Effector memory CD8-positive, alpha-beta T cell (primary cell): Measurements from ENCODE around the gene HEXIM1.

Experiments used
- ATAC-seq: fragments of 150-1000 bp; cut with Tn5 transposase; replicated peaks from 2 replicates; pipeline ENCODE4 v1.10.0; 2021; ENCODE audit warnings: mild to moderate bottlenecking, moderate library complexity
- DNase-seq, 3 experiments: peaks; one replicate each; pipeline ENCODE4 v3.0.0; 2021
- H3K27ac Mint-ChIP-seq, 2 donors: one replicate each; pipeline ENCODE4 v1.8.0; 2022; ENCODE audit warnings: mild to moderate bottlenecking in 2 of 2, mixed read lengths in 2 of 2, moderate library complexity in 2 of 2
- H3K27me3 Mint-ChIP-seq, 2 donors: one replicate each; pipeline ENCODE4 v1.8.0; 2022; ENCODE audit warnings: mixed read lengths in 2 of 2
- H3K36me3 Mint-ChIP-seq: one replicate; pipeline ENCODE4 v1.8.0; 2022; ENCODE audit warnings: mild to moderate bottlenecking, moderate library complexity, mixed read lengths; ENCODE audit not compliant: insufficient read depth
- H3K4me1 Mint-ChIP-seq, 2 donors: one replicate each; pipeline ENCODE4 v1.8.0; 2022; ENCODE audit warnings: low read depth in 2 of 2, mixed read lengths in 2 of 2
- H3K4me3 Mint-ChIP-seq, 2 donors: one replicate each; pipeline ENCODE4 v1.8.0; 2022; ENCODE audit warnings: mild to moderate bottlenecking in 2 of 2, mixed read lengths in 2 of 2, moderate library complexity in 2 of 2
- H3K9me3 Mint-ChIP-seq, 2 donors: one replicate each; pipeline ENCODE4 v1.8.0; 2022; ENCODE audit warnings: mixed read lengths in 2 of 2

Gene HEXIM1

DNA sequence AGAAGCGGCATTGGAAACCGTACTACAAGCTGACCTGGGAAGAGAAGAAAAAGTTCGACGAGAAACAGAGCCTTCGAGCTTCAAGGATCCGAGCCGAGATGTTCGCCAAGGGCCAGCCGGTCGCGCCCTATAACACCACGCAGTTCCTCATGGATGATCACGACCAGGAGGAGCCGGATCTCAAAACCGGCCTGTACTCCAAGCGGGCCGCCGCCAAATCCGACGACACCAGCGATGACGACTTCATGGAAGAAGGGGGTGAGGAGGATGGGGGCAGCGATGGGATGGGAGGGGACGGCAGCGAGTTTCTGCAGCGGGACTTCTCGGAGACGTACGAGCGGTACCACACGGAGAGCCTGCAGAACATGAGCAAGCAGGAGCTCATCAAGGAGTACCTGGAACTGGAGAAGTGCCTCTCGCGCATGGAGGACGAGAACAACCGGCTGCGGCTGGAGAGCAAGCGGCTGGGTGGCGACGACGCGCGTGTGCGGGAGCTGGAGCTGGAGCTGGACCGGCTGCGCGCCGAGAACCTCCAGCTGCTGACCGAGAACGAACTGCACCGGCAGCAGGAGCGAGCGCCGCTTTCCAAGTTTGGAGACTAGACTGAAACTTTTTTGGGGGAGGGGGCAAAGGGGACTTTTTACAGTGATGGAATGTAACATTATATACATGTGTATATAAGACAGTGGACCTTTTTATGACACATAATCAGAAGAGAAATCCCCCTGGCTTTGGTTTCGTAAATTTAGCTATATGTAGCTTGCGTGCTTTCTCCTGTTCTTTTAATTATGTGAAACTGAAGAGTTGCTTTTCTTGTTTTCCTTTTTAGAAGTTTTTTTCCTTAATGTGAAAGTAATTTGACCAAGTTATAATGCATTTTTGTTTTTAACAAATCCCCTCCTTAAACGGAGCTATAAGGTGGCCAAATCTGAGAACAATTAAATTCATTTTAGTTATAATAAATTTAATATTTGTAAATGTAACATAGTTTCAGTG is 1.7 kb downstream of the HEXIM1 start:
- Mint-ChIP-seq H3K27me3 (no peaks in the 10 kb centered on the region), H3K9me3 (peaks cover 0 to 2% of the 10 kb centered on the region in 2 donors), H3K4me1 (peaks cover 45 to 49% of the 10 kb centered on the region in 2 donors), H3K4me3 (peak overlapping the region; percentile 97 to 99), H3K36me3 (peaks cover 43% of the 10 kb centered on the region), H3K27ac (peak overlapping the region; percentile 100)
- no peak for ATAC-seq
- DNase-seq, result no peak

DNA sequence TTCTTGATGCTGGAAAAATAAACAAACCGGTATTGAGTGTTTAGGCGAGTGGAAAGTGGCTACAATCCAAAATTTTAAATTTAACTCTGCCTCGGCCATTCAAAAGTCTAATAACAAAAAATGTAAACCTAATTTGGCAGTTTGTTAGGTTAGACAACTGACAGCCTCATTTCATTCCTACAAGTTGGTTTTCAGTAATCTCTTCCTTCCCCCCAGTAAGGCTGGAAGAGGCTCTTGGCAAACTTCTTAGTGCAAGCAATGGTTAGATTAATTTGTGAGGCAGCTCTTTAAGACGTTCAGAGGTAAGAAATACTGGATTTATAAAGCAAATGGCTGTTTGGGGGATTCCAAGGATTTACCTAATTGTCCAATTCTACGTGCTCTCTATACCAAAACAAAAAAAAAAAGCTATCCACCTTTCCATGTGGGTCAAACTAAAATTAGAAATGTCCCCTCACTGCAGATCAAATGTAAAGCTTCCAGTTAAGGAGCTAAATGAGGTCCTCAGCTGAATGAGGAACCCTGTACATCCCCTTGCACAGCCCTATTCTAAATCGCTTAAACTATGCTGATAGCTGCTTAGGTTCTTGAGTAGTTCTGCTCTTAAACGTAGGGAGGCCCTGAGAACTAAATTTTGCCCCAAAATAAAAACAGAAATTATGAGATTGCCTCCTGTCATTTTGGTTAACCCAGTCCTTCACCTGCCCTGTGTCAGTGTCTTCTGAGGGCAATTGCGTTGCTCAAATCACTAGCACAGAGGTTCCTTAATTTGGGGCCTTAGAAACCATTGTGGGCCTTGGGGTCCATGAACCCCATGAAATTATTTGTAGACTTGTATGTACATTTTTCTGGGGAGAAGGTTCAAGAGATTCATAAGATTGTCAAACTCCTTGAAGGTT is 2.9 kb downstream of the HEXIM1 start:
- ATAC-seq, result no peak
- Mint-ChIP-seq H3K4me1 (peaks cover 42 to 49% of the 10 kb centered on the region in 2 donors), H3K36me3 (peaks cover 43% of the 10 kb centered on the region), H3K4me3 (peak overlapping the region; percentile 97 to 99), H3K27ac (peak overlapping the region; percentile 51 to 78), H3K27me3 (no peaks in the 10 kb centered on the region), H3K9me3 (peaks cover 0 to 2% of the 10 kb centered on the region in 2 donors)
- no peak for DNase-seq

DNA sequence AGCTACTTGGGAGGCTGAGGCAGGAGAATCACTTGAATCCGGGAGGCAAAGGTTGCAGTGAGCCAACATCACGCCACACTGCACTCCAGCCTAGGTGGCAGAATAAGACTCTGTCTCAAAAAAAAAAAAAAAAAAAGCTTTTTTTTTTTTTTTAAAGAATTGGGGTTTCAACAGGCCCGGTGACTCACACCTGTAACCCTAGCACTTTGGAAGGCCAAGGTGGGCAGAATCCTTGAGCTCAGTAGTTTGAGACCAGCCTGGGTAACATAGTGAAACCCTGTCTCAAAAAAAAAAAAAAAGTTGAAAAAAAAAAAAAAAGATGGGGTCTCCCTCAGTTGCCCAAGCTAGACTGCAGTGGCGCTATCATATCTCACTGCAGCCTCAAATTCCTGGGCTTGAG is 6.8 kb downstream of the HEXIM1 start:
- no peak for DNase-seq
- Mint-ChIP-seq H3K4me1 (peaks cover 27 to 39% of the 10 kb centered on the region in 2 donors), H3K4me3 (no peak overlapping the region), H3K9me3 (no peaks in the 10 kb centered on the region), H3K27me3 (no peaks in the 10 kb centered on the region), H3K27ac (no peak overlapping the region), H3K36me3 (peaks cover 26% of the 10 kb centered on the region)
- ATAC-seq, result peak; percentile 12

DNA sequence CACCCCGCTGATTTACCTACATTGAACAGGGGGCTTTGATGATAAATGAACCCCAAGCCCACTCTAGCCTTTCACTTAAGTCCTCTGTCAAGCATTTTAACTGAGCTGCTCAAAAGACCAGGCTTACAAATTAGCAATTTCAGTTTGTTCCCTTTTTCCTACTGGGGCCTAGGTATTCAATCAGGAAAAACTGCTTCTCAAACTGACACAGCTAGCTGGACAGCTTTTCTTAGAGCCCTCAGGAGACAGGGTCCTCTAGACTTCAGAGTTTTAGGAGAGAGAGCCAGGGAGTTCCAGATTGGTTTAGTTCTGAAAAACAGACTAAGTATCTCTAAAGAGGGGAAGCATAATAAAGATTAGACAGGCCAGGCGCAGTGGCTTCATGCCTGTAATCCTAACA is 7.2 kb downstream of the HEXIM1 start:
- Mint-ChIP-seq H3K4me1 (peaks cover 28 to 39% of the 10 kb centered on the region in 2 donors), H3K36me3 (peaks cover 25% of the 10 kb centered on the region), H3K27ac (no peak overlapping the region), H3K4me3 (no peak overlapping the region), H3K9me3 (no peaks in the 10 kb centered on the region), H3K27me3 (no peaks in the 10 kb centered on the region)
- DNase-seq (no peak), ATAC-seq (no peak)

DNA sequence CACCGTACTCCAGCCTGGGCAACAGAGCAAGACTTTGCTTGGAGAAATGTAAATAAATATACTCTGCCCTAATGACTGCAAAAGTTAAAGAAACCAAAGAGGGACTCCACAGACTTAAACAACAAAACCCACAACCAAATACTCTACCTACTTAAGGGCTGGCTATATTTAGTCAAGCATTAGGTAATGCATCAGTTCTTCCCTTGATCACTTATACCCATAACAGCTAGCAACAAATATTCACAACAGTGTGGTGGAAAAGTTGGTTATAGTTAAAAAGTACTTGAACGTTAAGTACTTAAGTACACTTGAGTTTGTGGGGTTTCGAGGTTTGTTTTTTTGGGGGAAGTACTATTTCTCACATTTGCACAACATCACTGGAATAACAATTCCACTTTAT is 8.0 kb downstream of the HEXIM1 start:
- Mint-ChIP-seq H3K9me3 (no peaks in the 10 kb centered on the region), H3K36me3 (peaks cover 32% of the 10 kb centered on the region), H3K27ac (no peak overlapping the region), H3K4me1 (peaks cover 24 to 37% of the 10 kb centered on the region in 2 donors), H3K27me3 (no peaks in the 10 kb centered on the region), H3K4me3 (no peak overlapping the region)
- ATAC-seq, result no peak
- no peak for DNase-seq

DNA sequence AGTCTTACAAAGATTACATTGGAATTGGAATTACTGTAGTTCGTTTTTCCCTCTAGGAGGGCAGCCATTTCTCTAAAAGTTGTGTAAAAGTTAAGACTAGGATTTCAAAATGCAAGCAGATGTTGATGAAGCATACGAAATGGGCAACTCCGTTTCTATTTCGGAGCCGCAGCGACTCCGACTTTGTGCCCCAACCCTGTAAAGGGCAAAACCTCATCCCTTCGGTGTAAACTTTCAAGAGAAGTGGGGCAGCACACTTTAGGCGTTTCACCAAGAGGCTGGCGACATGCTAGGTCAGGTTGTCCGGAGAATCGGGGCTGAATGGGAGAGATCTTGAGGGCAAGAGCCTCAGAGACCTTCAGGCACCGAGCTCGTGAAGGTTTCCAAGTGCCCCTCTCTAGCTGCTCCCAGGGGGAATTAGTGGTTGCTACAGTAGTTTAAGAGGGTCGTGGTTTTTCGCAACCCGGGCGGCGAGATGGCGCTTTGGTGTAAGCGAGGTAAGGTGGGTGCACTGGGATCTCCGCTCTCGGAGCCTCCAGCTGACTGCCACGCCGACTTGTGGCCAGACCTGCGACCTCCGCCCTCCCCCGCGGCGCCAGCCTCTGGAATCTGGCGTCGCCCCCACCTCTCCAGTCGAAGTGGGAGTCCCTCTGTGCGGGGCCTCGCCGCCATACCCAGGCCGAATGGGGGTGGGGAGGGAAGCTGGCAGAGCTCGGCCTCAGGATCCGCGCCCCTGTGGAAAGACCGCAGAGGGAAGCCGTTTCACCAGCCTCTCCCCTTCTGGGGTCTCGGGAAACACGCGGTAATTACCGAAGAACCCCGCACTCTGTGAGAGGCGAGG is 12.4 kb downstream of the HEXIM1 start:
- DNase-seq, result peak in 1 of 3 experiments; percentile 38

DNA sequence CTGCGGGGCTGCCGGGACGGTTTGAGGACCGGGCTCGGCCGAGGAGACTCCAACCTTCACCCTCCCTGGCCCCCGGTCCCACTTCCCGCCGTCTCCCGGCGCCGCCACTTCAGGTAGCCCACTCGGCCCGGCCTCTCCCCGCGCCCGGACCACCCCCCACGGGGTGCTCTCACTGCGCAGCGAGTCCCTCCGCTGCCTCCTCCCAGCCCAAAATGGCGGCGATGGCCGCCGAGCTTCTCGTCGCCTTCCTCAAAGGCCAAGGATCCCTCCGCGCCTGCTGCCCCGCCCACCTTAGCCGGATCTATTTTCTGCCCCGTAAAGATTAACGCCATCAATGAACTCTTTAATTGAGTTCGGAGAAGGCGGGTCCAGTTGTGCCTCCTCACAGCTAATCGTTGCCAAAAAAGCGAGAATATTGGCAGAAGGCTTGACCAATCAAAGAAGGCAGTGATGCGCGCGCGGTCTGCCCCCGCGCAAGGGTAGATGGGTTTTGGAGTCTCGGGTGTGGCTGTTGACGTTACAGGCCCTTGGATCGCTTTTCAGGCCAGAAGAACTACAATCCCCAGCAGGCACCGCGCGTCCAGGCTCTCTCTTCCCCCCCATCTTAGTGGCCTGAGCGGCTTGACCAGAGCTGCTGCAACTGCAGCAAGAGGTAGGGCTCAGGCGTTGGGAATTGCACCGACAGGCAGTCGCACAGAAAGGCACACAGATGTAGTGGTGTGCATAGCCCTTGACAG is 13.2 kb downstream of the HEXIM1 start, which contains the start of gene HEXIM2:
TSS of gene HEXIM2 (plus strand) at position 588 of the 737 bp plus-strand sequence. CDS start 919 bp downstream, outside the sequence.
- no peaks in the 10 kb centered on the region for H3K27me3 Mint-ChIP-seq
- peak within 1 kb of the TSS; percentile 97 to 98 for H3K4me3 Mint-ChIP-seq
- no peaks in the 10 kb centered on the region for H3K9me3 Mint-ChIP-seq
- peaks cover 31 to 42% of the 10 kb centered on the region in 2 donors for H3K4me1 Mint-ChIP-seq
- peak within 1 kb of the TSS; percentile 98 to 99 for H3K27ac Mint-ChIP-seq
- DNase-seq (peak; percentile 99 to 100 (median 99)), ATAC-seq (peak; percentile 93)
- H3K36me3 Mint-ChIP-seq, result peaks cover 28% of the 10 kb centered on the region

More for the DNA sequence above, 12.4 kb downstream of the HEXIM1 start:
- no peaks in the 10 kb centered on the region for H3K9me3 Mint-ChIP-seq
- peaks cover 26% of the 10 kb centered on the region for H3K36me3 Mint-ChIP-seq
- peak; percentile 28 for ATAC-seq
- H3K27me3 Mint-ChIP-seq, result no peaks in the 10 kb centered on the region
- peak overlapping the region; percentile 98 to 99 for H3K27ac Mint-ChIP-seq
- H3K4me3 Mint-ChIP-seq, result peak overlapping the region; percentile 97 to 98
- peaks cover 31 to 42% of the 10 kb centered on the region in 2 donors for H3K4me1 Mint-ChIP-seq

DNA sequence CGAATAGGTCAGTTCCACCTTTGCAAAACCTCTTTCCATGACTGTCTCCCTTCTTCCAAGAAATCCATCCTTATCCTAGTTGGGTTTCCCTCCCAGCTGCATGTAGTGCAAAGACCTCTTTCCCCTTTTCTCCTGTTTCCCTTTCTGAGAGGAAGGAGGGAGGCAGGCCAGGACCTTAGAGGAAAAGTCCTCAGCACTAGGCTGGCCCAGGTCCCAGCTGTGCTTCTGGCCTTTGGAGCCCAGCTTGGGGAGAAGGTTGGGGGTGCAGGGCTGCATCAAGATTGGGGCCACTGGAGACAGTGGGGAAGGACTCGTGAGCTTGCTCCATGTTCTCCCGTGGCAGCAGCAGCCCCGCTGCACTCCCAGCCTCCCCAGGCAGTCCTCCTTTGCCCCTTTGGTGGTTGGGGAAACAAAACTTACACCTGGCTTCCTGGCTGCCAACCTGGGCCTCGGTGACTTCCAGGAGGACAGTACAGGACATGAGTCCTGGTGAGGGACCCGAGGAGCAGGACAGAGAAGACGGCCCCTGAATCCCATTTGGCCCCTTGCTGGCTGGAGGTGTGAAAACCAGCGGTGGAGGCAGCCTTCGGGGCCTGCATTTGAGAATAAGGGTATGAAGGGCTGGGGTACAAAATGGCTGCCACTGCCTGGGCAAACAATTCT is 13.9 kb downstream of the HEXIM1 start:
- ATAC-seq (no peak), DNase-seq (no peak)
- Mint-ChIP-seq H3K27ac (peak overlapping the region; percentile 98 to 99), H3K9me3 (no peaks in the 10 kb centered on the region), H3K36me3 (peaks cover 22% of the 10 kb centered on the region), H3K4me1 (peaks cover 31 to 42% of the 10 kb centered on the region in 2 donors), H3K27me3 (no peaks in the 10 kb centered on the region), H3K4me3 (peak overlapping the region; percentile 97 to 98)

DNA sequence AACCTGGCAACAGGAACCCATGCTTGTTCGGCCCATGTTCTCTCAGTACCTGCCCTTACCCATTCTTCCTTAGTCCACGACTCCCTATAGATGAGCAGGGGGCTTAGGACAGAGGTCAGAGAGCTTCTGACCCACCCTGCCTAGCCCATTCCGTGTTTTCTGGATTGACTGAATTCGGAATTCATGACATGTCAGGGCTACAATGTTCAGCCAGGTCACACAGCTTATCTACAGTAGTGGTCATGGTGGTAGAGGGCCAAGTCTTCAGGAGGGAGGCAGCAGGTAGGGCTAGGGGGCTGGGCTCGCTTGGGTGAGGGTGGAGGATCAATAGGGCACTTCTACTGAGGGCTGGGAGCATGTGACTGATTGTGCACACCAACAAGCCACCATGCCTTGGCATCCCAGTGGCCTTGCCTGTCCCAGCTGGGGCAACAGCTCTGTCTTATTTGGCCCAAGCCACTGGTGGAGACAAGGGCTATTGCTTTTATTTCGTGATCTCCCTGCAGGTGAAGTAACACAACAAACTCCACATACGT is 16.5 kb downstream of the HEXIM1 start:
- Mint-ChIP-seq H3K36me3 (peaks cover 17% of the 10 kb centered on the region), H3K27ac (no peak overlapping the region), H3K27me3 (no peaks in the 10 kb centered on the region), H3K9me3 (no peaks in the 10 kb centered on the region), H3K4me3 (no peak overlapping the region), H3K4me1 (peaks cover 19 to 21% of the 10 kb centered on the region in 2 donors)
- ATAC-seq (no peak), DNase-seq (no peak)

DNA sequence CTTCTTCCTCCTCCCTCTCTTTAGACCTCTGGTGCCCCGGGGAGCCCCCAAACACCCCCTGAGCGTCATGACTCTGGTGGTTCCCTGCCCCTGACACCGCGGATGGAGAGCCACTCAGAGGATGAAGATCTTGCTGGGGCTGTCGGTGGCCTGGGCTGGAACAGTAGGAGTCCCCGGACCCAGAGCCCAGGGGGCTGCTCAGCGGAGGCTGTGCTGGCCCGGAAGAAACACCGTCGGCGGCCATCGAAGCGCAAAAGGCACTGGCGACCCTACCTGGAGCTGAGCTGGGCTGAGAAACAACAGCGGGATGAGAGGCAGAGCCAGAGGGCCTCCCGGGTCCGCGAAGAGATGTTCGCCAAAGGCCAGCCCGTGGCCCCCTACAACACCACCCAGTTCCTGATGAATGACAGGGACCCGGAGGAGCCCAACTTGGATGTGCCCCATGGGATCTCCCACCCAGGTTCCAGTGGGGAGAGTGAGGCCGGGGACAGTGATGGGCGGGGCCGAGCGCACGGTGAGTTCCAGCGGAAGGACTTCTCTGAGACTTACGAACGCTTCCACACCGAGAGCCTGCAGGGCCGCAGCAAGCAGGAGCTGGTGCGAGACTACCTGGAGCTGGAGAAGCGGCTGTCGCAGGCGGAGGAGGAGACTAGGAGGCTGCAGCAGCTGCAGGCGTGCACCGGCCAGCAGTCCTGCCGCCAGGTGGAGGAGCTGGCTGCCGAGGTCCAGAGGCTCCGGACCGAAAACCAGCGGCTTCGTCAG is 20.9 kb downstream of the HEXIM1 start:
- no peaks in the 10 kb centered on the region for H3K27me3 Mint-ChIP-seq
- H3K9me3 Mint-ChIP-seq, result no peaks in the 10 kb centered on the region
- peaks cover 6% of the 10 kb centered on the region for H3K36me3 Mint-ChIP-seq
- DNase-seq, result no peak
- H3K27ac Mint-ChIP-seq, result no peak overlapping the region
- H3K4me1 Mint-ChIP-seq, result peaks cover 16 to 21% of the 10 kb centered on the region in 2 donors
- ATAC-seq, result no peak
- no peak overlapping the region for H3K4me3 Mint-ChIP-seq
